GM12892 (cell line): ENCODE data around the gene SCLY.

Source experiments
- POLR2A ChIP-seq: IDR thresholded peaks from 2 replicates; pipeline ENCODE4 v1.6.1; 2011; ENCODE audit warnings: low read depth, low read length, control low read depth
- POLR2AphosphoS5 ChIP-seq: IDR thresholded peaks from 2 replicates; pipeline ENCODE4 v1.6.1; 2011; ENCODE audit warnings: low read depth, low read length, control low read depth
- TAF1 ChIP-seq: IDR thresholded peaks from 2 replicates; pipeline ENCODE4 v1.6.1; 2011; ENCODE audit warnings: low read depth, mild to moderate bottlenecking, control low read depth, low read length, borderline replicate concordance

- TF ChIP-seq TAF1 (no peak), POLR2A (no peak), POLR2AphosphoS5 (no peak)
Observed at GRCh38 chr2:238100049-238100820, 39.4 kb downstream of the SCLY start, which contains the start of gene ESPNL.
